ENCODE measurements around the gene COL5A1.

The COL5A1 gene

DNA sequence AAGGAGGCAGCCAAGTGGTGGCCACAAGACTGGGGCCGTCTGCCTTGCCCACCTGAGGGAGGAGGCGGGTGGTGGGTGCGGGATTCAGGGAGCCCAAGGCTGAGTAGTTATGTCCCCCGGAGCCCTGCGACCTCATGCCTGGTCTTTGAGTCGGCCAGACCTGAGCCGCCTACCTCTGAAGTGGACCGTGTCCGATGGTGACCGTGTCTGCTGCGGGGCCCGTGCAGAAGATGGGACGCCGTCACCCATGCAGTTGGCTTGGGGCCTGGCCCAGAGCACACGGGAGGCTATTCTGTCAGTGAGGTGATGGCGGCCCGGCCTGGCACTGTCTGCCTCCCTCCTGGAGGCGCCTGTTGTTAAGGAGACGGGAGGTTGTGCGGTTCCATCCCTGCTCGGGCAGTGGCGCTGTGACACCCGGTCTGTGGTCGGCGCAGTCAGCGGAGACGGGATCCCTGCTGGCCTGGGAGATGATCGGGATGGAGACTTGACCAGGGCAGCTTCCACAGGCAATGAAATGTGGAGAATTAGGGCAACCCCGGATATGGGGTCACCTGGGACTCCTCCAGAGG, 176.5 kb downstream of the COL5A1 start:
- Histone ChIP-seq H2AFZ (ENCODE audit: low read depth, low read length) (no peak overlapping the region), H3K36me3 (ENCODE audit: insufficient read depth, low read length) (no peaks in the 10 kb centered on the region), H3K27ac (ENCODE audit: low read length) (no peak overlapping the region), H4K20me1 (ENCODE audit: insufficient read depth, low read length) (no peaks in the 10 kb centered on the region), H3K9me3 (ENCODE audit: insufficient read depth, low read length, severe bottlenecking) (no peaks in the 10 kb centered on the region), H3K9ac (ENCODE audit: low read depth, low read length) (no peak overlapping the region), H3K4me3 (ENCODE audit: low read depth in 1 of 2, low read length in 2 of 2) (no peak overlapping the region), H3K79me2 (ENCODE audit: insufficient read depth, low read length) (no peaks in the 10 kb centered on the region), H3K4me1 (ENCODE audit: insufficient read depth, low read length) (no peaks in the 10 kb centered on the region), H3K27me3 (ENCODE audit: insufficient read depth, low read length, poor library complexity) (no peaks in the 10 kb centered on the region), H3K4me2 (ENCODE audit: insufficient read depth, low read length) (no peak overlapping the region)
- no peak for ATAC-seq (ENCODE audit: insufficient read depth, low read depth)
- TF ChIP-seq, protein P1, sequence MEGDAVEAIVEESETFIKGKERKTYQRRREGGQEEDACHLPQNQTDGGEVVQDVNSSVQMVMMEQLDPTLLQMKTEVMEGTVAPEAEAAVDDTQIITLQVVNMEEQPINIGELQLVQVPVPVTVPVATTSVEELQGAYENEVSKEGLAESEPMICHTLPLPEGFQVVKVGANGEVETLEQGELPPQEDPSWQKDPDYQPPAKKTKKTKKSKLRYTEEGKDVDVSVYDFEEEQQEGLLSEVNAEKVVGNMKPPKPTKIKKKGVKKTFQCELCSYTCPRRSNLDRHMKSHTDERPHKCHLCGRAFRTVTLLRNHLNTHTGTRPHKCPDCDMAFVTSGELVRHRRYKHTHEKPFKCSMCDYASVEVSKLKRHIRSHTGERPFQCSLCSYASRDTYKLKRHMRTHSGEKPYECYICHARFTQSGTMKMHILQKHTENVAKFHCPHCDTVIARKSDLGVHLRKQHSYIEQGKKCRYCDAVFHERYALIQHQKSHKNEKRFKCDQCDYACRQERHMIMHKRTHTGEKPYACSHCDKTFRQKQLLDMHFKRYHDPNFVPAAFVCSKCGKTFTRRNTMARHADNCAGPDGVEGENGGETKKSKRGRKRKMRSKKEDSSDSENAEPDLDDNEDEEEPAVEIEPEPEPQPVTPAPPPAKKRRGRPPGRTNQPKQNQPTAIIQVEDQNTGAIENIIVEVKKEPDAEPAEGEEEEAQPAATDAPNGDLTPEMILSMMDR (IDR thresholded peaks at IDR 0.05; ENCODE audit: borderline replicate concordance, extremely low read depth, low read length, poor library complexity, severe bottlenecking): no peak
- TF ChIP-seq EZH2 (IDR thresholded peaks at IDR 0.05; ENCODE audit: borderline replicate concordance, low read depth, low read length, severe bottlenecking): no peak
- DNase-seq: no peak

DNA sequence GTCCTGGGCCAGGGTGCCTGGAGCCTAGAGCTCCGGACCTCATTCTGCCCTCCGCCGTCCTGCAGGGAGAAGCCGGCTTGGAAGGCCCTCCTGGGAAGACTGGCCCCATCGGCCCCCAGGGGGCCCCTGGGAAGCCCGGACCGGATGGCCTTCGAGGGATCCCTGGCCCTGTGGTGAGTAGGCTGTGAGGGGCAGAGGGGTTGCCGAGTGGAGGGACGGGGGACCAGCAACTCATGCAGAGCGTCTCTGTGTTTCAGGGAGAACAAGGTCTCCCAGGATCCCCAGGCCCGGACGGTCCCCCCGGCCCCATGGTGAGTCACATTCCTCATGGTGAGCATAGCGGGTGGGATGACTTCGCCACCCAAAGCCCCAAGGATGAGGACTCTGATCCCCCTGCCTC, 177.0 kb downstream of the COL5A1 start:
- H3K27ac ChIP-seq (ENCODE audit: low read length): no peak overlapping the region
- H2AFZ ChIP-seq (ENCODE audit: low read depth, low read length): no peak overlapping the region
- H3K4me1 ChIP-seq (ENCODE audit: insufficient read depth, low read length): no peaks in the 10 kb centered on the region
- no peaks in the 10 kb centered on the region for H3K27me3 ChIP-seq (ENCODE audit: insufficient read depth, low read length, poor library complexity)
- DNase-seq (no peak), ATAC-seq (ENCODE audit: insufficient read depth, low read depth) (no peak)
- H3K9ac ChIP-seq (ENCODE audit: low read depth, low read length): no peak overlapping the region
- no peaks in the 10 kb centered on the region for H4K20me1 ChIP-seq (ENCODE audit: insufficient read depth, low read length)
- H3K36me3 ChIP-seq (ENCODE audit: insufficient read depth, low read length): no peaks in the 10 kb centered on the region
- TF ChIP-seq, protein P1 (IDR thresholded peaks at IDR 0.05; ENCODE audit: borderline replicate concordance, extremely low read depth, low read length, poor library complexity, severe bottlenecking): no peak
- no peak for TF ChIP-seq EZH2 (IDR thresholded peaks at IDR 0.05; ENCODE audit: borderline replicate concordance, low read depth, low read length, severe bottlenecking)
- H3K4me2 ChIP-seq (ENCODE audit: insufficient read depth, low read length): no peak overlapping the region
- H3K9me3 ChIP-seq (ENCODE audit: insufficient read depth, low read length, severe bottlenecking): no peaks in the 10 kb centered on the region
- no peaks in the 10 kb centered on the region for H3K79me2 ChIP-seq (ENCODE audit: insufficient read depth, low read length)
- H3K4me3 ChIP-seq (ENCODE audit: low read depth in 1 of 2, low read length in 2 of 2): no peak overlapping the region

GRCh38 chr9:134820901-134821300, 179.3 kb downstream of the COL5A1 start:
- Histone ChIP-seq H3K27ac (ENCODE audit: low read length) (no peak overlapping the region), H3K9me3 (ENCODE audit: insufficient read depth, low read length, severe bottlenecking) (no peaks in the 10 kb centered on the region), H3K4me2 (ENCODE audit: insufficient read depth, low read length) (no peak overlapping the region), H3K9ac (ENCODE audit: low read depth, low read length) (no peak overlapping the region), H3K4me1 (ENCODE audit: insufficient read depth, low read length) (no peaks in the 10 kb centered on the region), H3K79me2 (ENCODE audit: insufficient read depth, low read length) (no peaks in the 10 kb centered on the region), H3K36me3 (ENCODE audit: insufficient read depth, low read length) (no peaks in the 10 kb centered on the region), H4K20me1 (ENCODE audit: insufficient read depth, low read length) (no peaks in the 10 kb centered on the region), H3K4me3 (ENCODE audit: low read depth in 1 of 2, low read length in 2 of 2) (no peak overlapping the region), H3K27me3 (ENCODE audit: insufficient read depth, low read length, poor library complexity) (no peaks in the 10 kb centered on the region), H2AFZ (ENCODE audit: low read depth, low read length) (no peak overlapping the region)
- DNase-seq: no peak
- no peak for TF ChIP-seq EZH2 (IDR thresholded peaks at IDR 0.05; ENCODE audit: borderline replicate concordance, low read depth, low read length, severe bottlenecking)
- TF ChIP-seq, protein P1 (IDR thresholded peaks at IDR 0.05; ENCODE audit: borderline replicate concordance, extremely low read depth, low read length, poor library complexity, severe bottlenecking): no peak
- no peak for ATAC-seq (ENCODE audit: insufficient read depth, low read depth)

DNA sequence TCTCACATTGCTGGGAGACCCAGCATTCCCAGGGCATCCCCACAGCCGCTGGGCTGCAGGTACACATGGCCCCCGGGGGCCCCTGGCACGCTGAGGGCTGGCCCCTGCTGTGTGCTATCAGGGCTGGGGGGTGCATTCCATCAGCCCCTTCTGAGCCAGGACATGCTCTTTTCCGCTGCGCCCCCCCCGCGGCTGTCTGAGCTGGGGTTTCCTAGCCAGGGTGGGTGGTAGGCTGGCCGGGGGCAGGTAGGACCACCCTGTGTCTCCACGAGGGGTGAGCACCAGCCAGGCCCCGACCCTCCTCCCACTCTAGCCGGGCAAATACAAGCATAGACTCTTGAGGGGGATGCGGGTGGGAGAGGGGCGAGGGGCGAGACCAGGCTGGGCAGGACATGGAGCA, 180.9 kb downstream of the COL5A1 start:
- no peak overlapping the region for H3K4me2 ChIP-seq (ENCODE audit: insufficient read depth, low read length)
- H3K79me2 ChIP-seq (ENCODE audit: insufficient read depth, low read length): no peaks in the 10 kb centered on the region
- no peak overlapping the region for H3K9ac ChIP-seq (ENCODE audit: low read depth, low read length)
- no peak overlapping the region for H3K27ac ChIP-seq (ENCODE audit: low read length)
- H3K4me1 ChIP-seq (ENCODE audit: insufficient read depth, low read length): no peaks in the 10 kb centered on the region
- no peaks in the 10 kb centered on the region for H3K36me3 ChIP-seq (ENCODE audit: insufficient read depth, low read length)
- H4K20me1 ChIP-seq (ENCODE audit: insufficient read depth, low read length): no peaks in the 10 kb centered on the region
- DNase-seq (no peak), ATAC-seq (ENCODE audit: insufficient read depth, low read depth) (no peak)
- TF ChIP-seq, protein P1 (IDR thresholded peaks at IDR 0.05; ENCODE audit: borderline replicate concordance, extremely low read depth, low read length, poor library complexity, severe bottlenecking): no peak
- no peak for TF ChIP-seq EZH2 (IDR thresholded peaks at IDR 0.05; ENCODE audit: borderline replicate concordance, low read depth, low read length, severe bottlenecking)
- no peaks in the 10 kb centered on the region for H3K9me3 ChIP-seq (ENCODE audit: insufficient read depth, low read length, severe bottlenecking)
- no peaks in the 10 kb centered on the region for H3K27me3 ChIP-seq (ENCODE audit: insufficient read depth, low read length, poor library complexity)
- no peak overlapping the region for H2AFZ ChIP-seq (ENCODE audit: low read depth, low read length)
- no peak overlapping the region for H3K4me3 ChIP-seq (ENCODE audit: low read depth in 1 of 2, low read length in 2 of 2)

Data from DND-41 (cell line).